ENCODE measurements around the gene MKRN1. TPM values are rescaled to one million over a fixed set of nuclear protein-coding genes. Genes with fewer than 3 reads are reported as not detected.
"Not testable (repeated sequence)": the region's sequence is repeated elsewhere in the genome, so short reads cannot be mapped to it uniquely, and the experiment has no call there.

MKRN1 gene
- total RNA-seq, 1 experiment from 2014 or later, result 182 TPM

DNA sequence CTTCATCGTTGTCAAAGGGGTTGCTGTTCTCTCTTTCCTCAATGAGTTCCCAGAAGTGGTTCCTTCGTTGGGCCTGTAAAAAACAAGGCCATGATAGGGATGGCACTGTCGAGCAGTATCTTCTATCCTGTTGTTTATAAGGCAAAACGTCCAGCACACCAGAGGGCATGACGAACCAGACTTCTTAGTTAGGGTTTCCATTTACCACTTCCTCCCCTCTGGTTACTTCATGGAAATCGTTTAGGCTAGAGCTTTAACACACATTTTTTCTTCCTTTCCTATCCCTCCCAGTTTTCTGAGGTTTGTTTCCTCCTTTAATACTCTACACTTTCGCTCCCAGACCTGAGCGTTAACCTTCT lies 24.7 kb downstream of the MKRN1 start:
- peaks cover 46% of the 10 kb centered on the region for H3K36me3 ChIP-seq (ENCODE audit: low read depth)
- no peak overlapping the region for H3K4me2 ChIP-seq
- DNase-seq, result no peak
- peaks cover 4% of the 10 kb centered on the region; the same call in 1 of the 2 replicates for H3F3A ChIP-seq (ENCODE audit: insufficient read depth, low read depth)
- peaks cover 28% of the 10 kb centered on the region for H4K20me1 ChIP-seq (ENCODE audit: insufficient read depth)
- POLR2A ChIA-PET (ENCODE audit: unreplicated experiment), result no interaction called here
- H3K9me2 ChIP-seq (ENCODE audit: insufficient read depth), result no peaks in the 10 kb centered on the region
- intact Hi-C loops (cut with micrococcal nuclease; ENCODE audit: unreplicated experiment), result no loop called here
- no peak overlapping the region for H3K27ac ChIP-seq
- CTCF ChIA-PET, result no interaction called here
- peaks cover 15% of the 10 kb centered on the region for H3K79me2 ChIP-seq (ENCODE audit: low read depth)
- no TSS peak for BruUV-seq (replicated peaks)
- no peak overlapping the region for H2AFZ ChIP-seq
- H3K9me3 ChIP-seq (ENCODE audit: insufficient read depth, low read depth), result no peaks in the 10 kb centered on the region
- H3K4me3 ChIP-seq, result no peak overlapping the region
- no peaks in the 10 kb centered on the region for H3K4me1 ChIP-seq (replicated peaks; ENCODE audit: insufficient read depth)
- no peaks in the 10 kb centered on the region for H3K27me3 ChIP-seq (ENCODE audit: insufficient read depth, low read depth)
- no peak for TF ChIP-seq CTCF (conservative IDR thresholded peaks at IDR 0.05)
- TF ChIP-seq EZH2 (IDR thresholded peaks at IDR 0.05; ENCODE audit: low read depth), result no peak

DNA sequence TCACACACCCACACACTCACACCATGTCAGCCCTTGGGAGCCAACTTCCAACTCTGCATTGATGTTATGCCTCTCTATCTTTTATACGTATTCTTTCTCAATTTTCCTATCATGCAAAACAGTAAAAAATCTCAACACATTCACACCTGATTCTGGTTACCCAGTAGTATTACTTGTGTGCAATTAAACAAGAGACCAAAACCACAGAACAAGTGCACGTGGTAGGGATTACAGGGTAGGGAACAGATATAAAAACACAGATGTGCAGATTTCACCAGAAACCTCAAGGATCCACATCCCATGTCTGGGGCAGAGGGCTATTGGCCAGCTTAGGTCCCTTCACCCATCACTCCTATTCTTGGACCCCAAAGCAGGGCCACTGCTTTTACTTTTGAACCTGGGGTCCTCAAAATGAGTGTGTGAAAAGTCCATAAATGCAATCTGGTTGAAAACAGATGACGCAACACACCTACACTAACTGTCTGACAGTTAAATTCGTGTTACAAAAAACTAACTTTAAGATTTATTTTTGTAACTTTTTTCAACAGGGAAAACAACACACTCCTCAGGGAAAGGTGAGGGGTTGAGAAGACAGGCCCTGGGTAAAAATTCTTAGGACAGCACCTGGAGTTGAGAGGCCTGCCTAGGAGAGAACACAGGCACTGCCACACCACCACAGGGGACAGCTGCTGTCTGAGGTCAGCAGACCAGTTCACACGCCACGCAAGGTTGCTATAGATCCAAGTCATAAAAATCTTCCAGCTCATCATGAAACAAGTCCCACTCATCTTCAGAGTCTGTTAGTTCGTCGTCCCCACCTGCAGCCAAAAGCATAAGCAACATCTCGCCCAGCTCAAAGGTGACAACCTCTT lies 25.3 kb downstream of the MKRN1 start:
- peaks cover 12% of the 10 kb centered on the region; the same call in 1 of the 2 replicates for H3K79me2 ChIP-seq (ENCODE audit: low read depth)
- H3K9me2 ChIP-seq (ENCODE audit: insufficient read depth); CTCF ChIA-PET; H3K27me3 ChIP-seq (ENCODE audit: insufficient read depth, low read depth); H3K4me3 ChIP-seq; H3F3A ChIP-seq (ENCODE audit: insufficient read depth, low read depth); H3K9me3 ChIP-seq (ENCODE audit: insufficient read depth, low read depth); intact Hi-C loops (cut with micrococcal nuclease; ENCODE audit: unreplicated experiment); DNase-seq; H3K4me2 ChIP-seq; H2AFZ ChIP-seq; H3K4me1 ChIP-seq (replicated peaks; ENCODE audit: insufficient read depth); H3K27ac ChIP-seq: not testable (repeated sequence)
- peaks cover 43% of the 10 kb centered on the region for H3K36me3 ChIP-seq (ENCODE audit: low read depth)
- BruUV-seq (replicated peaks), result TSS peak; percentile 17
- peaks cover 24% of the 10 kb centered on the region for H4K20me1 ChIP-seq (ENCODE audit: insufficient read depth)
- POLR2A ChIA-PET (ENCODE audit: unreplicated experiment), result interaction anchor here (0.6 kb wide), 1 partner anchor 24 kb away, joined by 3 read pairs; no protein-coding TSS in a partner anchor

GRCh38 chr7:140453273-140453672 lies 26.0 kb downstream of the MKRN1 start:
- Histone ChIP-seq H3K4me2 (no peak overlapping the region), H3K9me2 (ENCODE audit: insufficient read depth) (no peaks in the 10 kb centered on the region), H3K4me3 (no peak overlapping the region), H3K79me2 (ENCODE audit: low read depth) (peaks cover 5% of the 10 kb centered on the region; the same call in 1 of the 2 replicates), H3K27ac (no peak overlapping the region), H3K9me3 (ENCODE audit: insufficient read depth, low read depth) (no peaks in the 10 kb centered on the region), H2AFZ (no peak overlapping the region), H3K4me1 (replicated peaks; ENCODE audit: insufficient read depth) (no peaks in the 10 kb centered on the region), H3F3A (ENCODE audit: insufficient read depth, low read depth) (peaks cover 4% of the 10 kb centered on the region; the same call in 1 of the 2 replicates), H3K27me3 (ENCODE audit: insufficient read depth, low read depth) (no peaks in the 10 kb centered on the region), H4K20me1 (ENCODE audit: insufficient read depth) (peaks cover 17% of the 10 kb centered on the region), H3K36me3 (ENCODE audit: low read depth) (peaks cover 35% of the 10 kb centered on the region)
- BruUV-seq (replicated peaks), result no TSS peak
- intact Hi-C loops (cut with micrococcal nuclease; ENCODE audit: unreplicated experiment), result no loop called here
- POLR2A ChIA-PET (ENCODE audit: unreplicated experiment), result no interaction called here
- TF ChIP-seq EZH2 (IDR thresholded peaks at IDR 0.05; ENCODE audit: low read depth) (no peak), CTCF (conservative IDR thresholded peaks at IDR 0.05) (no peak)
- no peak for DNase-seq
- CTCF ChIA-PET, result no interaction called here
